ENCODE data around the gene MAPT.
"Not testable (repeated sequence)": the region's sequence is repeated elsewhere in the genome, so short reads cannot be mapped to it uniquely, and the experiment has no call there.

MAPT gene

DNA sequence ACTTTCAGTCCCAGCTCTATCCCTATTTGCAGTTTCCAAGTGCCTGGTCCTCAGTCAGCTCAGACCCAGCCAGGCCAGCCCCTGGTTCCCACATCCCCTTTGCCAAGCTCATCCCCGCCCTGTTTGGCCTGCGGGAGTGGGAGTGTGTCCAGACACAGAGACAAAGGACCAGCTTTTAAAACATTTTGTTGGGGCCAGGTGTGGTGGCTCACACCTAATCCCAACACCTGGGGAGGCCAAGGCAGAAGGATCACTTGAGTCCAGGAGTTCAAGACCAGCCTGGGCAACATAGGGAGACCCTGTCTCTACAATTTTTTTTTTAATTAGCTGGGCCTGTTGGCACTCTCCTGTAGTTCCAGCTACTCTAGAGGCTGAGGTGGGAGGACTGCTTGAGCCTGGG lies 106.4 kb downstream of the MAPT start:
- ATAC-seq (replicated peaks; ENCODE audit: extremely low read depth, poor library complexity, severe bottlenecking) (no peak), DNase-seq (ENCODE audit: low spot score in 2 of 2) (no peak)
- H3K4me1 Mint-ChIP-seq, result peaks cover 6% of the 10 kb centered on the region
- peak overlapping the region; percentile 42 for H3K27ac Mint-ChIP-seq (ENCODE audit: low read depth)
- H3K4me3 Mint-ChIP-seq, result no peak overlapping the region
- peaks cover 3% of the 10 kb centered on the region for H3K36me3 Mint-ChIP-seq (ENCODE audit: insufficient read depth)
- no peaks in the 10 kb centered on the region for H3K9me3 Mint-ChIP-seq
- peaks cover under 1% of the 10 kb centered on the region for H3K27me3 Mint-ChIP-seq

DNA sequence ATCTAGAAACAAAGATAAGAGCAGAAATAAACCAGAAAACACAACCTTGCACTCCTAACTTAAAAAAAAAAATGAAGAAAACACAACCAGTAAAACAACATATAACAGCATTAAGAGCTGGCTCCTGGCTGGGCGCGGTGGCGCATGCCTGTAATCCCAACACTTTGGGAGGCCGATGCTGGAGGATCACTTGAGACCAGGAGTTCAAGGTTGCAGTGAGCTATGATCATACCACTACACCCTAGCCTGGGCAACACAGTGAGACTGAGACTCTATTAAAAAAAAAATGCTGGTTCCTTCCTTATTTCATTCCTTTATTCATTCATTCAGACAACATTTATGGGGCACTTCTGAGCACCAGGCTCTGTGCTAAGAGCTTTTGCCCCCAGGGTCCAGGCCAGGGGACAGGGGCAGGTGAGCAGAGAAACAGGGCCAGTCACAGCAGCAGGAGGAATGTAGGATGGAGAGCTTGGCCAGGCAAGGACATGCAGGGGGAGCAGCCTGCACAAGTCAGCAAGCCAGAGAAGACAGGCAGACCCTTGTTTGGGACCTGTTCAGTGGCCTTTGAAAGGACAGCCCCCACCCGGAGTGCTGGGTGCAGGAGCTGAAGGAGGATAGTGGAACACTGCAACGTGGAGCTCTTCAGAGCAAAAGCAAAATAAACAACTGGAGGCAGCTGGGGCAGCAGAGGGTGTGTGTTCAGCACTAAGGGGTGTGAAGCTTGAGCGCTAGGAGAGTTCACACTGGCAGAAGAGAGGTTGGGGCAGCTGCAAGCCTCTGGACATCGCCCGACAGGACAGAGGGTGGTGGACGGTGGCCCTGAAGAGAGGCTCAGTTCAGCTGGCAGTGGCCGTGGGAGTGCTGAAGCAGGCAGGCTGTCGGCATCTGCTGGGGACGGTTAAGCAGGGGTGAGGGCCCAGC lies 107.3 kb downstream of the MAPT start:
- ATAC-seq (replicated peaks; ENCODE audit: extremely low read depth, poor library complexity, severe bottlenecking) (no peak), DNase-seq (ENCODE audit: low spot score in 2 of 2) (no peak)
- H3K27me3 Mint-ChIP-seq, result peaks cover 8% of the 10 kb centered on the region
- H3K36me3 Mint-ChIP-seq (ENCODE audit: insufficient read depth), result peaks cover 3% of the 10 kb centered on the region
- H3K9me3 Mint-ChIP-seq, result no peaks in the 10 kb centered on the region
- H3K4me1 Mint-ChIP-seq, result peaks cover 6% of the 10 kb centered on the region
- no peak overlapping the region for H3K4me3 Mint-ChIP-seq
- no peak overlapping the region for H3K27ac Mint-ChIP-seq (ENCODE audit: low read depth)

GRCh38 chr17:46002311-46002972 lies 108.1 kb downstream of the MAPT start:
- H3K4me1 Mint-ChIP-seq, result peaks cover 6% of the 10 kb centered on the region
- H3K27ac Mint-ChIP-seq (ENCODE audit: low read depth), result no peak overlapping the region
- H3K4me3 Mint-ChIP-seq, result no peak overlapping the region
- peaks cover 3% of the 10 kb centered on the region for H3K36me3 Mint-ChIP-seq (ENCODE audit: insufficient read depth)
- peaks cover 8% of the 10 kb centered on the region for H3K27me3 Mint-ChIP-seq
- no peaks in the 10 kb centered on the region for H3K9me3 Mint-ChIP-seq
- DNase-seq (ENCODE audit: low spot score in 2 of 2) (peak; percentile 68 to 72), ATAC-seq (replicated peaks; ENCODE audit: extremely low read depth, poor library complexity, severe bottlenecking) (peak; percentile 92)

DNA sequence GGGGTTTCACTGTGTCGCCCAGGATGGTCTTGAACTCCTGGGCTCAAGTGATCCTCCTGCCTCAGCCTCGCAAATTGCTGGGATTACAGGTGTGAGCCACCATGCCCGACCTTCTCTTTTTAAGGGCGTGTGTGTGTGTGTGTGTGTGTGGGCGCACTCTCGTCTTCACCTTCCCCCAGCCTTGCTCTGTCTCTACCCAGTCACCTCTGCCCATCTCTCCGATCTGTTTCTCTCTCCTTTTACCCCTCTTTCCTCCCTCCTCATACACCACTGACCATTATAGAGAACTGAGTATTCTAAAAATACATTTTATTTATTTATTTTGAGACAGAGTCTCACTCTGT lies 108.6 kb downstream of the MAPT start:
- Mint-ChIP-seq H3K36me3 (ENCODE audit: insufficient read depth) (peaks cover 3% of the 10 kb centered on the region), H3K27ac (ENCODE audit: low read depth) (no peak overlapping the region), H3K4me1 (peaks cover 6% of the 10 kb centered on the region), H3K9me3 (no peaks in the 10 kb centered on the region), H3K4me3 (no peak overlapping the region), H3K27me3 (peaks cover 8% of the 10 kb centered on the region)
- ATAC-seq (replicated peaks; ENCODE audit: extremely low read depth, poor library complexity, severe bottlenecking) (no peak), DNase-seq (ENCODE audit: low spot score in 2 of 2) (no peak)

- H3K4me1 Mint-ChIP-seq, result peaks cover 6% of the 10 kb centered on the region
- no peak for DNase-seq (ENCODE audit: low spot score in 2 of 2)
- no peaks in the 10 kb centered on the region for H3K9me3 Mint-ChIP-seq
- peaks cover 3% of the 10 kb centered on the region for H3K36me3 Mint-ChIP-seq (ENCODE audit: insufficient read depth)
- H3K27me3 Mint-ChIP-seq, result peaks cover 8% of the 10 kb centered on the region
- no peak for ATAC-seq (replicated peaks; ENCODE audit: extremely low read depth, poor library complexity, severe bottlenecking)
- H3K4me3 Mint-ChIP-seq, result no peak overlapping the region
- no peak overlapping the region for H3K27ac Mint-ChIP-seq (ENCODE audit: low read depth)
Measured at GRCh38 chr17:46003907-46004748, 109.8 kb downstream of the MAPT start.

GRCh38 chr17:46006082-46006481 lies 111.7 kb downstream of the MAPT start:
- H3K36me3 Mint-ChIP-seq (ENCODE audit: insufficient read depth); H3K4me3 Mint-ChIP-seq; H3K4me1 Mint-ChIP-seq; DNase-seq (ENCODE audit: low spot score in 2 of 2); ATAC-seq (replicated peaks; ENCODE audit: extremely low read depth, poor library complexity, severe bottlenecking); H3K9me3 Mint-ChIP-seq; H3K27me3 Mint-ChIP-seq; H3K27ac Mint-ChIP-seq (ENCODE audit: low read depth): not testable (repeated sequence)

DNA sequence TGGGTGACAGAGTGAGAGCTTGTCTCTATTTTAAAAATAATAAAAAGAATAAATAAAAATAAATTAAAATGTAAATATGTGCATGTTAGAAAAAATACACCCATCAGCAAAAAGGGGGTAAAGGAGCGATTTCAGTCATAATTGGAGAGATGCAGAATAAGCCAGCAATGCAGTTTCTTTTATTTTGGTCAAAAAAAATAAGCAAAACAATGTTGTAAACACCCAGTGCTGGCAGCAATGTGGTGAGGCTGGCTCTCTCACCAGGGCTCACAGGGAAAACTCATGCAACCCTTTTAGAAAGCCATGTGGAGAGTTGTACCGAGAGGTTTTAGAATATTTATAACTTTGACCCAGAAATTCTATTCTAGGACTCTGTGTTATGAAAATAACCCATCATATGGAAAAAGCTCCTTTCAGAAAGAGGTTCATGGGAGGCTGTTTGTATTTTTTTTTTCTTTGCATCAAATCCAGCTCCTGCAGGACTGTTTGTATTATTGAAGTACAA lies 113.2 kb downstream of the MAPT start:
- DNase-seq (ENCODE audit: low spot score in 2 of 2) (no peak), ATAC-seq (replicated peaks; ENCODE audit: extremely low read depth, poor library complexity, severe bottlenecking) (no peak)
- Mint-ChIP-seq H3K36me3 (ENCODE audit: insufficient read depth) (no peaks in the 10 kb centered on the region), H3K9me3 (no peaks in the 10 kb centered on the region), H3K4me1 (no peaks in the 10 kb centered on the region), H3K27me3 (peaks cover 8% of the 10 kb centered on the region), H3K4me3 (no peak overlapping the region), H3K27ac (ENCODE audit: low read depth) (no peak overlapping the region)

DNA sequence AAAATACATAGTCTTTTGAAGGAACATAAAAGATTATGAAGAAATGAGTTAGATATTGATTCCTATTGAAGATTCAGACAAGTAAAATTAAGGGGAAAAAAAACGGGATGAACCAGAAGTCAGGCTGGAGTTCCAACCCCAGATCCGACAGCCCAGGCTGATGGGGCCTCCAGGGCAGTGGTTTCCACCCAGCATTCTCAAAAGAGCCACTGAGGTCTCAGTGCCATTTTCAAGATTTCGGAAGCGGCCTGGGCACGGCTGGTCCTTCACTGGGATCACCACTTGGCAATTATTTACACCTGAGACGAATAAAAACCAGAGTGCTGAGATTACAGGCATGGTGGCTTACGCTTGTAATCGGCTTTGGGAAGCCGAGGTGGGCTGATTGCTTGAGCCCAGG lies 114.2 kb downstream of the MAPT start:
- DNase-seq (ENCODE audit: low spot score in 2 of 2), result no peak
- Mint-ChIP-seq H3K36me3 (ENCODE audit: insufficient read depth) (no peaks in the 10 kb centered on the region), H3K27ac (ENCODE audit: low read depth) (no peak overlapping the region), H3K4me3 (no peak overlapping the region), H3K9me3 (no peaks in the 10 kb centered on the region), H3K27me3 (peaks cover 8% of the 10 kb centered on the region), H3K4me1 (no peaks in the 10 kb centered on the region)
- no peak for ATAC-seq (replicated peaks; ENCODE audit: extremely low read depth, poor library complexity, severe bottlenecking)

- H3K27ac Mint-ChIP-seq (ENCODE audit: low read depth), result no peak overlapping the region
- H3K36me3 Mint-ChIP-seq (ENCODE audit: insufficient read depth), result no peaks in the 10 kb centered on the region
- no peaks in the 10 kb centered on the region for H3K9me3 Mint-ChIP-seq
- DNase-seq (ENCODE audit: low spot score in 2 of 2), result no peak
- H3K27me3 Mint-ChIP-seq, result peaks cover 8% of the 10 kb centered on the region
- no peaks in the 10 kb centered on the region for H3K4me1 Mint-ChIP-seq
- no peak overlapping the region for H3K4me3 Mint-ChIP-seq
- no peak for ATAC-seq (replicated peaks; ENCODE audit: extremely low read depth, poor library complexity, severe bottlenecking)
Measured at GRCh38 chr17:46009681-46010596, 115.6 kb downstream of the MAPT start.

DNA sequence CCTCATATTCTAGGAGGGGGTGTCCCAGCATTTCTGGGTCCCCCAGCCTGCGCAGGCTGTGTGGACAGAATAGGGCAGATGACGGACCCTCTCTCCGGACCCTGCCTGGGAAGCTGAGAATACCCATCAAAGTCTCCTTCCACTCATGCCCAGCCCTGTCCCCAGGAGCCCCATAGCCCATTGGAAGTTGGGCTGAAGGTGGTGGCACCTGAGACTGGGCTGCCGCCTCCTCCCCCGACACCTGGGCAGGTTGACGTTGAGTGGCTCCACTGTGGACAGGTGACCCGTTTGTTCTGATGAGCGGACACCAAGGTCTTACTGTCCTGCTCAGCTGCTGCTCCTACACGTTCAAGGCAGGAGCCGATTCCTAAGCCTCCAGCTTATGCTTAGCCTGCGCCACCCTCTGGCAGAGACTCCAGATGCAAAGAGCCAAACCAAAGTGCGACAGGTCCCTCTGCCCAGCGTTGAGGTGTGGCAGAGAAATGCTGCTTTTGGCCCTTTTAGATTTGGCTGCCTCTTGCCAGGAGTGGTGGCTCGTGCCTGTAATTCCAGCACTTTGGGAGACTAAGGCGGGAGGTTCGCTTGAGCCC lies 116.3 kb downstream of the MAPT start:
- ATAC-seq (replicated peaks; ENCODE audit: extremely low read depth, poor library complexity, severe bottlenecking), result no peak

DNA sequence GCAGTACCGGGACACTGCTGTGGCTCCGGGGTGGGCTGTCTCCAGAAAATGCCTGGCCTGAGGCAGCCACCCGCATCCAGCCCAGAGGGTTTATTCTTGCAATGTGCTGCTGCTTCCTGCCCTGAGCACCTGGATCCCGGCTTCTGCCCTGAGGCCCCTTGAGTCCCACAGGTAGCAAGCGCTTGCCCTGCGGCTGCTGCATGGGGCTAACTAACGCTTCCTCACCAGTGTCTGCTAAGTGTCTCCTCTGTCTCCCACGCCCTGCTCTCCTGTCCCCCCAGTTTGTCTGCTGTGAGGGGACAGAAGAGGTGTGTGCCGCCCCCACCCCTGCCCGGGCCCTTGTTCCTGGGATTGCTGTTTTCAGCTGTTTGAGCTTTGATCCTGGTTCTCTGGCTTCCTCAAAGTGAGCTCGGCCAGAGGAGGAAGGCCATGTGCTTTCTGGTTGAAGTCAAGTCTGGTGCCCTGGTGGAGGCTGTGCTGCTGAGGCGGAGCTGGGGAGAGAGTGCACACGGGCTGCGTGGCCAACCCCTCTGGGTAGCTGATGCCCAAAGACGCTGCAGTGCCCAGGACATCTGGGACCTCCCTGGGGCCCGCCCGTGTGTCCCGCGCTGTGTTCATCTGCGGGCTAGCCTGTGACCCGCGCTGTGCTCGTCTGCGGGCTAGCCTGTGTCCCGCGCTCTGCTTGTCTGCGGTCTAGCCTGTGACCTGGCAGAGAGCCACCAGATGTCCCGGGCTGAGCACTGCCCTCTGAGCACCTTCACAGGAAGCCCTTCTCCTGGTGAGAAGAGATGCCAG lies 117.6 kb downstream of the MAPT start:
- H3K36me3 Mint-ChIP-seq (ENCODE audit: insufficient read depth), result no peaks in the 10 kb centered on the region
- no peak for DNase-seq (ENCODE audit: low spot score in 2 of 2)

More for the DNA sequence above, 116.3 kb downstream of the MAPT start:
- H3K36me3 Mint-ChIP-seq (ENCODE audit: insufficient read depth), result no peaks in the 10 kb centered on the region
- H3K27me3 Mint-ChIP-seq, result peaks cover 8% of the 10 kb centered on the region
- no peaks in the 10 kb centered on the region for H3K4me1 Mint-ChIP-seq
- DNase-seq (ENCODE audit: low spot score in 2 of 2), result no peak
- no peak overlapping the region for H3K4me3 Mint-ChIP-seq
- H3K9me3 Mint-ChIP-seq, result no peaks in the 10 kb centered on the region
- no peak overlapping the region for H3K27ac Mint-ChIP-seq (ENCODE audit: low read depth)

More for the DNA sequence above, 117.6 kb downstream of the MAPT start:
- Mint-ChIP-seq H3K9me3 (no peaks in the 10 kb centered on the region), H3K27me3 (no peaks in the 10 kb centered on the region), H3K4me1 (no peaks in the 10 kb centered on the region), H3K4me3 (no peak overlapping the region), H3K27ac (ENCODE audit: low read depth) (no peak overlapping the region)
- ATAC-seq (replicated peaks; ENCODE audit: extremely low read depth, poor library complexity, severe bottlenecking), result no peak
